Measurements from ENCODE around the gene SNRPD2.
"Not testable (repeated sequence)": the region's sequence is repeated elsewhere in the genome, so short reads cannot be mapped to it uniquely, and the experiment has no call there.

SNRPD2 gene

GRCh38 chr19:45701676-45702075 is 9.9 kb upstream of the SNRPD2 start:
- no peak for DNase-seq

- DNase-seq = peak; percentile 85
Measured at GRCh38 chr19:45693106-45693788, 1.5 kb upstream of the SNRPD2 start.

- peak; percentile 100 for DNase-seq
Measured at GRCh38 chr19:45692187-45693105, 693 bp upstream of the SNRPD2 start, which contains the start of gene QPCTL. Gene QPCTL, plus strand, starts transcription at chr19:45692666. Its CDS starts 38 bp downstream, at chr19:45692704.

- DNase-seq = no peak
Measured at GRCh38 chr19:45687599-45687998, 4.2 kb downstream of the SNRPD2 start.

GRCh38 chr19:45685045-45685444 is 6.7 kb downstream of the SNRPD2 start:
- DNase-seq = not testable (repeated sequence)

- DNase-seq = no peak
Measured at GRCh38 chr19:45682908-45683307, 8.8 kb downstream of the SNRPD2 start.

- DNase-seq = no peak
Measured at GRCh38 chr19:45682117-45682516, 9.6 kb downstream of the SNRPD2 start.

GRCh38 chr19:45681391-45682015 is 10.2 kb downstream of the SNRPD2 start:
- peak; percentile 94 for DNase-seq

GRCh38 chr19:45677351-45678230 is 14.2 kb downstream of the SNRPD2 start:
- peak; percentile 63 for DNase-seq

GRCh38 chr19:45676851-45677263 is 14.9 kb downstream of the SNRPD2 start:
- DNase-seq = no peak

GRCh38 chr19:45674946-45675345 is 16.8 kb downstream of the SNRPD2 start:
- no peak for DNase-seq

- DNase-seq = peak; percentile 66
Measured at GRCh38 chr19:45670670-45671453, 20.9 kb downstream of the SNRPD2 start.

GRCh38 chr19:45668342-45668871 is 23.3 kb downstream of the SNRPD2 start:
- DNase-seq = no peak

GRCh38 chr19:45667620-45668341 is 24.0 kb downstream of the SNRPD2 start, which contains the start of gene GIPR:
Gene GIPR, plus strand, starts transcription at chr19:45668221. Its CDS starts 1,300 bp downstream, at chr19:45669521.
- DNase-seq = peak; percentile 33

- no peak for DNase-seq
Measured at GRCh38 chr19:45664575-45664974, 27.2 kb downstream of the SNRPD2 start.

GRCh38 chr19:45663800-45664199 is 28.0 kb downstream of the SNRPD2 start:
- DNase-seq = no peak

- no peak for DNase-seq
Measured at GRCh38 chr19:45660636-45661035, 31.1 kb downstream of the SNRPD2 start.

GRCh38 chr19:45659096-45659729 is 32.5 kb downstream of the SNRPD2 start:
- no peak for DNase-seq

- DNase-seq = peak; percentile 68
Measured at GRCh38 chr19:45657520-45658167, 34.1 kb downstream of the SNRPD2 start.
